Activated CD8-positive, alpha-beta memory T cell treated with anti-CD3 and anti-CD28 coated beads for 1 hour (primary cell): Measurements from ENCODE around the gene GINS2.

Experiments used
- DNase-seq, 2 donors: peaks; one replicate each; pipeline ENCODE4 v3.0.0-alpha.2; 2020; ENCODE audit warnings: low read depth in 1 of 2; ENCODE audit errors: extremely low read depth in 1 of 2

Gene GINS2

DNA sequence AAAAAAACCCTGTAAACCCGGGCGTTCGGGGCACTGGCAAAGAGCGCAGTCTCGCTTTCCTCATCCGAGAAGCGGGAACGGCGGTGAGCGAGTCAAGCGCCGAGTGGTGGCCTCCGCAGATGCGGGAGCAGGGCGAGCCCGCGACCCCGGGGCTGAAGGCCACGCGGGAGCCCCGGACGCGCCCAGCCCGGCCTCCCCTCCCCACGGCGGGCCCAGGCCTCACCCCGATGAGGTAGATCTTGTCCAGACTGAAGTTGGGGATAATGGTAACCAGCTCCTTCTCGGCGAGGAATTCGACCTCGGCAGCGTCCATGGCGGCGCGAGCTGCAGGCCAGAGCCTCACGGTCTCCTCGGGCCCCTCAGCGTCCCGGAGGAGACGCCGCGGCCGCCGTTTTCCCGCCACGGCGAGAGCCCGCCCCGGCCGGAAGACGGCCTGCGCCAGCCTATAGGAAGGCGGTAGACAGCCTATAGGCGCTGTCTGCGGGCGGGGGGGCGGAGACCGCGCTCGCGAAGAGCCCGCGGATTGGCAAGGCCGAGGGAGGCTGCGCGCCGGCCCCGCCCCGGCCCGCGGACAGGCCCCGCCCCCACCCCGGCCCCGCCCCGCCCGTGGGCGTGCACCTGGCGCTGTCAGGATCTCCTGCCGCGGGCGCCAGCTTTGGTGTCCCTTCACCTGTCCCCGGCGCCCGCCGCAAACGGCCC, at the start of gene GINS2:
GINS2 (minus strand) TSS at position 369 of the 699 bp plus-strand sequence; CDS start at position 313, 56 bp downstream.
- DNase-seq, result peak; percentile 61 to 85

DNA sequence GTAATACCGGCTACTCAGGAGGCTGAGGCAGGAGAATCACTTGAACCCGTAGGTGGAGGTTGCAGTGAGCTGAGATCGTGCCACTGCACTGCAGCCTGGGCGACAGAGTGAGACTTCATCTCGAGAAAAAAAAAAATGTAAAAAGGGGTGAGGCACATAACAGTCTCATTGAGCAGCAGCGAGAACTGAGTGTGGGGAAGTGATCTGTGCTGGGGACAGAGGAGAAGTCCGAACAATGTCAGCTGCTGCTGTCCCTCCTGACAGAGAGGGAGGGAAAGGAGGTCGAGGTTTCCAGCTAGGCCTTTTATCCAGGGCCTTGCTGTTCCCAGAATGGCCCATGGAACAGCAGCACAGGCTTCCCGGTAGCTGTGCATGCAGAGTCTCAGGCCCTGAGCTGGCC, 48.2 kb upstream of the GINS2 start:
- DNase-seq, result no peak

DNA sequence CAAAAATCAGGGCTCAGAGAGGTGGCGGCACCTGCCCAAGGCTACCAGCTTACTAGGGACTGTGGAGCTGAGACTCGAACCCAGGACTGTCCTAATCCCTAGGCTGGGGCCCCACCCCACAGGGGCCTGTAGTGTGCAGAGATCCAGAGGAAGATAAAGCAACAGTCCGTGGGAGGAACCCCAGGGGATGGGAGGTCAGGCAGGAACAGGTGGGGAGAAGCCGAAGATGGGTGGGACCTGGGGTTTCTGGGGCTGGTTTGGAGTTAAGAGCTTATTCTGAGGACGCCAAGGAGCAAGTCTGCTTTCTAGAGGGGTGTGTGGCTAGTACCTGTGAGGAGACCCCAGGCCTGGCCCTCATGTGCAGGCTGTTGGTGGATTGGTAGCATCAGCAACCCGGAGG, 47.2 kb upstream of the GINS2 start:
- no peak for DNase-seq

DNA sequence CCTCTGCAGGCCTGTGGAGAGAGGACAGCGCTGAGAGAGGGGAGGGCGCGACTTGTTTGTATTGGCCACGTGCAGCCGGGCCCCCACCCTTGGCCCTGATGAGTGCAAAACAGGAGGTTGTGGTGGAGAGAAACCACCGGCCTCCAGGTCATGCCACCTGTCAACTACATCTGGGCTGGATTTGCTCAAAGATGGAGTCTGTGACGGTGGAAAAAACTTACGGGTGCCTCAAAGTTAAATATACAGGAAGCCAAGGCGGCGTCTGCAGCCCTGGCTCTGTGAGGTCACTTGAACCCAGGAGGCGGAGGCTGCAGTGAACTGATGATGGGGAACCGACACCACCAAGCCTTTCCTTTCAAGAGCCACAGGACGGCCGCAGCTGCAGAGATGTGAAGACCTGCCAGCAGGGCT, 46.5 kb upstream of the GINS2 start:
- DNase-seq, result peak in 1 of 2 donors; percentile 27

DNA sequence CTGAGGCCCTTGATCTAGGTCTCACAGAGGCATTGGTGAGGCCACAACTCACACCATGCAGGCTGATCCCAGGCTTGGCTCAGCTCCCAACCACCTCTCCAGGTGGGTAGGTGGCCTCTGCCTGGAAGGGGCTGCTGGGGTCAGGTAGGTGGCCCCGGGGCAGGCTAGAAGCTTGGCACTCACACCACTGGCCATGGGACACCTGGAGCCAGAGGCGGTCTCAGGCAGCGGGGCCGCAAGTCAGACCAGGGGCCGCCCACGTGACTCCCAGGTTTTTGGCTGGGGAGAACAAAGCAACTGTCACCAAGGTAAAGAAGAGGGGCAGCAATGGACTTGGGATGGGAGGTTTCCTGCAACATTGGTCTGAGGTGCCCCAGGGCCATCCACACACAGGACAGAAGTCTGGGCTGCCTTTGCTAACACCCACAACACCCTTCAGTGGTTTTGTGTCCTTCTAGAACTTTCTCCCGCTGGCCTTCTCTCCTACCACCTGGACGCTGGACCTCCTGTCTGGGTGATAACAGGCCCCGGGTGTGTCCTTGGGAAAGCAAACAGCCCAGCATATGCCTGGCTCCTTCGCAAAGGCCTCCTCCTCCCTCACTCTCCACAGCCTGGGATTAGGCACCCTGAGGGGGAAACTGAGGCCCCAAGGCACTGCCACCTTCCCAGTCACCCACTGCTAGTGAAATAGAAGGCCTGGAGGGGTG, 45.7 kb upstream of the GINS2 start:
- DNase-seq, result no peak

DNA sequence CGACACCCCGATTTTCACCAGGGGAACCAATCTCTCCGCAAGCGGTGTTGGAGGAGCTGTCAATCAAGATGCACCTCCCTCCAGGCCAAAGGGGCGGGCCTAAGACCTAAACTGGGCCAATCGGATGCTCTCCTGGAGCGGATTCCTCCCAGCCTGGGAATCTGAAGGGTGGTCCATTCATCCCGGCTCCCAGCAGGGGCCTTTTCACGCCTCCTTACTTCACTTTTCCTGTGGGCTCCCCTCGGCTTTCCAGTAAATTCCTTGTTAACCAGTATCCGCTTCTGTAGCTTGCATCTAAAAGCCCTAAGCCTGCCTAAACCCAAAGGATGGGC, 45.1 kb upstream of the GINS2 start:
- DNase-seq, result no peak

DNA sequence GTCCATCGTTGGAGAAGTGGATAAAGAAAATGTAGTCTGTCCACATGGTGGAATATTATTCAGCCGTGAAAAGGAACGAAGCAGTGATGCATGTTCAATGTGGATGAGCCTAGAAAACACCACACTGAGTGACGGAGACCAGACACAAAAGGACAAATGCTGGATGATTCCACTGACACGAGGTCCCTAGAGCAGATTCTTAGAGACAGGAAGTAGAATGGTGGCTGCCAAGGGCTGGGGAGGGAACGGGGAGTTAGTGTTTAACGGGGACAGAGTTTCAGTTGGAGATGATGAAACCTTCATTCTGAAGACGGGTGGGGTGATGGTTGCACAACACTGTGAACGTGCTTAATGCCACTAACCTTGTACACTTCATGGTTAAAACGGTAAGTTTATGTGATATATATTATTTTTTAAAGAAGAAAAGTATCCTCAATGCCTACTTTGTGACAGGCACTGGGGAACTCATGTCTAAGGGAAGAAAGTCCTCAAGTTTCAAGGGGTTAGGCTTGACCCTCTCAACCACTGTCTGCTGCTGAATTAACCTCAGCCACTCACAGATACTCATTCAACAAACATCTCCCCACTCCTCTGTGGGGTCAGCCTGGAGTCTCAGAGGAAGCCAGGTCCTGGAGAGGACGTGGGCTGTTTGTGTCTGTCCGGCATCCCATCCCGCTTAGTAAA, 44.5 kb upstream of the GINS2 start:
- no peak for DNase-seq

DNA sequence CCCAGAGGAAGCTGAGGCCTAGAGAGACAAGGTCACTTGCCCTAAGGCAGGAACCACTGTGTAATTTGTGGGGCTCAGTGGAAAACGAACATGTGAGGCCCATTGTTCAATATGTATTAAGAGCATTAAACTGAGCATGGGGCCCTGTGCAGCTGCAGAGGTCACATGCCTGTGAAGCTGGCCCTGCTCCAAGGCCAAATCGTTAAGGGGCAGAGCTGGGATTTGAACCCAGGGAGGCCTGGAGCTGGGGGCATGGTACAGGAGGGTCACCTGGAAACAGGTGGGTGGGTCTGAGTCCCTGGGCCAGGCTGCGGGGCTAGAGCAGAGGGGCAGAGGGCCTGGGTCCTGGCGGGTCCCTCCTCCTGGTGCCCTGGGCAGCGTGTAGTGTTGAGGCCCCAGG, 42.4 kb upstream of the GINS2 start:
- no peak for DNase-seq

DNA sequence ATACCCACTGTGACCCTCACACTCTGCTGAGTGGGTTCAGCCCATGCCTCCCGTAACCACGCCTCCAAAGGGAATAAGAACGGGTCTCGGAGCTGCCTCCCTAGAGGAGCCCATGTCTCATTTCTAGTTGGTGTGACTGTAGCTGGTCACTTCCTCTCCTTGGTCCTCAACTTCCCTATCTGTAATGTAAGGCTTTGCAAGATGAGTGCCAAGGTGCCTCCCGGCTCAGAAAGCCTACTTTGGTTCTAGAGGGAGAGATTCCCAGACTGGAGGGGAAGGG, 41.4 kb upstream of the GINS2 start:
- no peak for DNase-seq

DNA sequence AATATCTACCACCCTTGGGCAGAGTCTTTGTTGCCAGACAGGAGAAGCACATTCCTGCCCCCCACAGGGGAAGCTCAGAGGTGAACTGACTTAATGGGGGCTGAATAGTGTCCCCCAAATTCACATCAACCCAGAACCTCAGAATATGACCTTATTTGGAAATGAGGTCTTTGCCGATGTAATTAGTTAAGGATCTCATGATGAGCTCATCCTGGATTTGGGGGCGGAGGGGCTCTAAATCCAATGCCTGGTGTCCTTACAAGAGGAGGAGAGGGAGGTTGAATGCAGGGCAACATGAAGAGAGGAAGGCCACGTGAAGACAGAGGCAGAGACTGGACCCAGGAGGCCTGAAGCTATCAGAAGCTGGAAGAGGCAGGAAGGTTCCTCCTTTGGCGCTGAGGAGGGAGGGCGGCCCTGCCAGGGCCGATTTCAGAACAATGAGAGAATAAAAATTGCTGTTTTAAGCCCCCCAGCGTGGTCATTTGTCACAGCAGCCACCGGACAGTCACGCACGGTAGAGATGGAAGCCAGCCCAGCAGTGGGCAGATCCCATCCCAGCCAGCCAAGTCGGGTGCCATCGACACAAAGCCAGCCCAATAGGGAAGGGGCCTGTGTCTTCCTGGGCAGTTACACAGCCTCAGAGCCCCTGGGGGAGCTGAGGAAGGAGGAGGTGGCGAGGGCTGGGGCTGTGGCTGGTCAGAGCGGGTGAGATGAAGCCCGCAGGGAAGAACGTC, 40.9 kb upstream of the GINS2 start:
- DNase-seq, result no peak

DNA sequence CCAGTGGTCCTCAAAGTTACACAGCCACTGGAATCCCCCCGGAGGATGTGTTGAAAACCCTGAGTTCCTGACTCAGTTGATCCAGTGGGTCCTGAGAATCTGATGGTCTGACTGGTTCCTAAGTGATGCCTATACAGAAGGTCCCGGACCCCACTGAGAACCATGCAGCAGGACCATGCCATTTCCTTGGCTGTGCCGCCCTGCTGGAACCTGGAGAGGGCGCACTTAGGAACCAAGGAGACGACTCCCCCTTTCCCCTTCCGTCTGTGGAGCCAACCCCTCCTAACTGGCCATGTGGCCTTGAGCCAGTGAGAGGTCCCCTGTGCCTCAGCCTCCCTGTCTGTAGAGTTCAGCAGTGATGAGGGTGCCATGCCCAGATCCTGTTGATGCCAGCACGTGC, 40.1 kb upstream of the GINS2 start:
- no peak for DNase-seq

DNA sequence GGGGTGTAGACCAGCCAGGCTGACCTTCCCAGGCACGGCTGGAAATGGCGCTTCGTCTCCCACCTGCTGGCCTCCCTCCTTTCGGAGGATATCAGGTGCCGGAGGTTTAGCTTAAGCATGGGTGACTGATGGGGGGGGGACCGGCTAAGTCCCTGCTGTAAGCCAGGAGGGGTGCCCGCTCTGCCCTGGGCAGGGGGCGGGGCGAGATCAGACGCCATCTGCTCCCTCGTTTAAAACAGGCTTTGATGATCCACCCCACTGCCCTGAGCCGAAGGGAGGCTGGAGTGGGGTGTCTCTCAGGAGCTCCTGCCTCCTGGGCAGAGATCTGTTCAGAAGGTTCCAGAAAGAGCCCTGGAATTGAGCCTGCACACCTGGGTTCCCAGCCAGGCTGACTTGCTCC, 36.2 kb upstream of the GINS2 start:
- DNase-seq, result no peak

DNA sequence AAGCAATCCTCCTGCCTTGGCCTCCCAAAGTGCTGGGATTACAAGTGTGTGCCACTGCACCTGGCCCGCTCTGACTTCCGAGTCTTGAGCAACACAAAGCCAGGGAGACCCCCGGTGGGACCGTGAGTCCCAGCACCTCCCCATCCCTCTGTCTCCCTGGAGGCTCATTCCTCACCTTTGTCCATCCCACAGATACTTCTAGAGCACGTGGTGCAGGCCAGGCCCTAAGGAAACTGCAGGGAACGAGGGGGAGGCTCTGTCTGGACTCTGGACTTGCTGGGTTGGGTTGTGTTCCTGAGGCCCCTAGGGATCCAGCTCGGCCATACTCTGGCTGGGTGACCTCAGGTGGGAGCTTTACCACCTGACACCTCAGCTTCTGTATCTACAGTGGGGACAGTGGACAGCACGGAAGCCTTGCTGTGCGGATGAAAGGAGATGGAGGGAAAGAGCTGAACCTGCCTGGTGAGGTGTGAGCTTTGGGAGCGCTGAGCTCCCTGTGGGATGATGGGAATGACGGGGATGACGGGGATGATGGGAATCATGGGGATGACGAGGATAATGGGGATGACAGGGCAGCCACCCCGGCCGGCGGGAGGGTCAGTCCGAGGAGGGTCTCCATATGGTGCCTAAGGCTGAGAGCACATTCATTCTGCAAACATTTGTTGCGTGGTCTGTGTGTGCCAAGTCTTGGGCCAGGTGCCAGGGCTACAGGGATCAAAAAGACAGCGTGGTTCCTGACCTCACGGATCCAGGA, 35.5 kb upstream of the GINS2 start:
- DNase-seq, result no peak

DNA sequence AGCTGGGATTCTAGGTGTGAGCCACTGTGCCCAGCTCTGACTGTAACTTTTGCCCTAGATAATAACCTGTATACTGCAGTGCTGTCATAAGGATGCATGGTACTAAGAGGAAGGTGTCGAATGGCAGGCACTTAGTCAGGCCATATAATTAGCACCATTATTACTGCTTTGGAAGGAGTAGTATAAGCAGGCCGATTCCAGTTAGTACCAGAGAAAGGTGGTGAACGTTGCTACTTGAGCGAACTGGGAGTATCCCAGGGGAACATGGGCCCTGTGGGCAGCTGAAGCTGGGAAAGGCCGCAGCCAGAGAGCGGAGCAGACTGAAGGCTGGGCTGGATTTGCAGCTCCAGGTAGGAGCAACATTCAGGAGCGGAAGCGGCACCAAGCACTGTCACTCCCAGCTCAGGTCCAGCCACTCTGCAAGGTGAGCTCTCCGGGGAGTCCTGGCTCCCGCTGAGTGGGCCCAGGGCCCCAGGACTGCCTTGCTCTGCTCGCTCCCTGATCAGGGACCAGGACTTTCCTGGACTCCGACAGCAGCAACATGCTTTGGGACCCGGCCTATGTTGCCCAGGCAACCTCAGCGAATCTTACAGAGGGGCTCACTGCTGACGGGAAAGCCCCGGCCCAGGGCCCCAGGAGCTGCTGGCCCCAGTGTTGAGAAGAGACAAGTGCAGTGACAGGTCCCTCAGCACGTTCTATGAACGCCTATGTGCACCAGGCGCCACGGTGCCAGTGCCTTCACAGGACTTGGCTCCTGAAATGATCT, 33.6 kb upstream of the GINS2 start:
- no peak for DNase-seq

DNA sequence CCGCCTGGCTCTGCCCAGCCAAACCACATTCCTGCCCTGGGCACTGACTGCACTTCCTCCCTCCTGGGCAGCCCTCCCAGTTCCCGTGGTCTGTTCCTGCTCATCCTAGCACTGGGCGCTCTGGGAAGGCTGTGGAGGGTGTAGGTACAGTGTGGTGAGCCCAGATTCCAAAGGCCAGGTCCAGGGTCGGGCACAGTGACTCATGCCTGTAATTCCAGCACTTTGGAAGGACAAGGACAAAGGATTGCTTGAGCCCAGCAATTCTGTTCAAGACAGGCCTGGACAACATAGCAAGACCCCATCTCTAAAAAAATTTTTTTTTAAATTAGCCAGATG, 31.5 kb upstream of the GINS2 start:
- no peak for DNase-seq

DNA sequence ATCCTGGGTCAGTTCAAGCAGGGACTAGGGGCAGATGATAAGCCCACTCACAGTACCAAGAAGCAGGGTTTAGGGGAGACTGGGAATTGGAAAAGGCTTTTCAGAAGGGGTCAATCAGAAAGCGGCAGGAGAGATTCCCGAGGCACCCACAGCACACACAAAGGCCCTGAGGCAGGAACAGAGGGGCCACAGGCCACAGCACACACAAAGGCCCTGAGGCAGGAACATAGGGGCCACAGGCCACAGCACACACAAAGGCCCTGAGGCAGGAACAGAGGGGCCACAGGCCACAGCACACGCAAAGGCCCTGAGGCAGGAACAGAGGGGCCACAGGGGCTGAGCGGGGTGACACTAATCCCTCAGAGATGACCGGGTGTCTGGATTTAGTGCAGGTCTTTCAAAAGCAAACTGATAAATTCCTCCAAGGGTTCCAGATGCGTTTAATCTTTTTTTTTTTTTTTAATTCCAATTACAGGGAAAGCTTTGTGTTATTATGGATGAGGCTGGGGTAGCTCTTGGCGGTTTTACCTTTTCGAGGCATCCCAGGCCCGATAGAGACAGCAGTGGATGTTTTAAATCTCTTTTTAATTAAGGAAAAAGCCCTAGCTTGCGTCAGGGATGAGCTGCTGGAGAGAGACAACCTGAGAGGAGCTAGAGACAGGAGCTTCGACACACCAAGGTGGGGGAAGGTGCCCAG, 31.0 kb upstream of the GINS2 start:
- DNase-seq, result no peak

DNA sequence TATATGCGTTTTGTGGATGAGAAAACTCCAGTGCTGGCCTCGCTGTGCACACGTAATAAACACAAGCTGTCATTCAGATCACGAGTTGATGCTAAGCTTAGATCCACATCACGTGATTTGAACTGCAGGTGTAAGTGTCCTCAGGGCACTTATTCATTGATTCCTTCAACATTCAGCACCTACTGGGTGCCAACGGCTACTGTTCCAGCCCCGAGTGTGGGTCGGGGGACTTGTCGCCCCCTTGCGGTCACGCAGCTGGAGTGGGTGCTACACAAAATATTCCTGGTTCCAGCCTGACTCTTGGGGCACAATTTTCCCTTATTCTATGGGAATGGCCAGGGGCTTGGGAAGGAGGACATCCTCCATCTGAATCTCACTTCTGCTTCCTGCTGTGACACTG, 29.9 kb upstream of the GINS2 start:
- DNase-seq, result no peak

DNA sequence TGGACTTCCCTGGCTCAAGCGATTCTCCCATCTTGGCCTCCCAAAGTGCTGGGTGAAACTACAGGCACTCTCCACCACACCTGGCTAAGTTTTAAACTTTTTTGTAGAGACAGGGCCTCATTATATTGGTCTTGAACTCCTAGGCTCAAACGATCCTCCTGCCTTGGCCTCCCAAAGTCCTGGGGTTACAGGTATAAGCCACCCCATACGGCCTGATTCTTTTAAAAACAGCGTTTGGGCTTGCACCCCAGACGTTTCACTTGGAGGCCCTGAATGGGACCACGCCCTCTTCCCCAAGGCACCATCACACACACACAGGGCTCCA, 29.4 kb upstream of the GINS2 start:
- DNase-seq, result no peak

DNA sequence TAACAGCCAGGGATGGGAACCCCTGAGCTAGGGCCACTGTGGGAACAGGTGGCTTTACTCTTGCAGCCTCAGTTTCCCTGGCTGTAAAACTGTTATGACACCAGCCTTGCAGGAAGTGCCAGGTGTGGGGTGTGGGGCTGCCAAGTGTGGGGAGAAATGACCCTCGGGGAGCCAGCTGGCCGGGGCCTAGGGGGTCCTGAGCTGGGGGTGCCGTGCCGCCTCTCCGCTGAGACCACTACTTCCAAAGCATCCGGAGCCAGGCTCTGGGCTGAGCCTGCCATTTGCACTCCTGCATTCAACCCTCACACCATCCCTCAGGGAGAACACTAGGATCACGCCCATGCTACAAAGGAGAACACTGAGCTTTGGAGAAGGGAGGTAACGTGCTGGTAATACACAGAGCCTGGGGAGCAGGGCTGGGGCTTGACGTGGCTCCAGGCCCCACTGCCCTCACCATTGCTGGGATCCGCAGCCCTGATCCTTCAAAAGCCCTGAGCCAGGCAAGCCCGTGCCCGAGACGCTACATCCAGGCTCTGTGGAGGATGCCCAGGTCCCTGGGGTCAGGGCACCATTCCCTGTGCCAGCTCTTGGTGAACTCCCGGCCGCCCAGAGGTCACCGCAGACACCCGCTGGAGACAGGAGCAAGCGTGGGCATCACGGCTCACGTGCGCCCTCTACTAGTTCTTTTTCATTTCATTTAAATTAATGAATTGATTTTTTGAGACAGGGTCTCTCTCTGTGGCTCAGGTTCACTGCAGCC, 28.8 kb upstream of the GINS2 start:
- peak in 1 of 2 donors; percentile 24 for DNase-seq
